Endodermal cell (in vitro differentiated cells): ENCODE data around the gene EDARADD. TPM values are rescaled to one million over a fixed set of nuclear protein-coding genes. Genes with fewer than 3 reads are reported as not detected.

Source experiments
- DNase-seq: peaks from one replicate; pipeline ENCODE4 v3.0.0-alpha.2; 2017
- H3K27ac ChIP-seq: 2 replicates; pipeline ENCODE4 v1.5.1; 2013; ENCODE audit warnings: mild to moderate bottlenecking, low read depth, low read length, moderate library complexity
- H3K27me3 ChIP-seq: 2 replicates; pipeline ENCODE4 v1.6.1; 2013; ENCODE audit warnings: mild to moderate bottlenecking, low read length, moderate library complexity; ENCODE audit not compliant: insufficient read depth, control insufficient read depth, poor library complexity, severe bottlenecking
- H3K36me3 ChIP-seq: 2 replicates; pipeline ENCODE4 v1.7.0; 2013; ENCODE audit warnings: mild to moderate bottlenecking, low read length, moderate library complexity; ENCODE audit not compliant: control insufficient read depth, insufficient read depth
- H3K4me1 ChIP-seq: one replicate; pipeline ENCODE4 v1.7.0; 2013; ENCODE audit warnings: low read length; ENCODE audit not compliant: control insufficient read depth, insufficient read depth
- H3K4me3 ChIP-seq: 2 replicates; pipeline ENCODE4 v1.5.1; 2013; ENCODE audit warnings: mild to moderate bottlenecking, low read length, moderate library complexity
- H3K9ac ChIP-seq: 2 replicates; pipeline ENCODE4 v1.6.1; 2013; ENCODE audit warnings: mild to moderate bottlenecking, low read length, moderate library complexity; ENCODE audit not compliant: poor library complexity, severe bottlenecking; ENCODE audit errors: extremely low read depth
- H3K9me3 ChIP-seq: 2 replicates; pipeline ENCODE4 v1.6.1; 2013; ENCODE audit warnings: mild to moderate bottlenecking, low read length, moderate library complexity; ENCODE audit not compliant: control insufficient read depth
- H3K27ac Mint-ChIP-seq: 2 replicates; pipeline ENCODE4 v1.8.0; 2020; ENCODE audit warnings: mixed read lengths
- H3K27me3 Mint-ChIP-seq: 2 replicates; pipeline ENCODE4 v1.8.0; 2021; ENCODE audit warnings: mild to moderate bottlenecking, mixed read lengths; ENCODE audit not compliant: insufficient read depth
- H3K36me3 Mint-ChIP-seq: 2 replicates; pipeline ENCODE4 v1.8.0; 2020; ENCODE audit warnings: low read depth, mixed read lengths
- H3K4me1 Mint-ChIP-seq: 2 replicates; pipeline ENCODE4 v1.8.0; 2020; ENCODE audit warnings: mixed read lengths
- H3K4me3 Mint-ChIP-seq: 2 replicates; pipeline ENCODE4 v1.8.0; 2020; ENCODE audit warnings: mild to moderate bottlenecking, moderate library complexity, mixed read lengths
- H3K9me3 Mint-ChIP-seq: 2 replicates; pipeline ENCODE4 v1.8.0; 2020; ENCODE audit warnings: mild to moderate bottlenecking, mixed read lengths
- WGBS, 2 experiments: methylation state at CpG; one replicate each; pipeline versions ENCODE4 v1.1.5 to v1.1.7; 2013; ENCODE audit warnings: missing lambda C conversion rate in 2 of 2, mixed read lengths in 1 of 2; ENCODE audit not compliant: insufficient coverage in 1 of 2, insufficient read length in 1 of 2; 5-methylcytosine and 5-hydroxymethylcytosine counted together
- total RNA-seq, 2 donors: library from RNA; stranded (reverse); fragmentation: NEBNext Ultra II Directional in 1 of 2; extraction: Animal tissue kit (Norgen Biotek cat#: 25700) in 1 of 2; gene quantifications; 2 replicates in 1 of 2; 3 replicates in 1 of 2; pipeline ENCODE4 v1.2.1, GENCODE V29; 2021
- TF ChIP-seq, protein P1 (sequence below): fragments of 200-600 bp; sonication (generic); conservative IDR thresholded peaks from 2 replicates; pipeline ENCODE4 v1.5.0; 2021; ENCODE audit warnings: antibody characterized with exemption, mild to moderate bottlenecking

EDARADD gene
- total RNA-seq, 2 donors from 2014 or later, result 5.0 to 5.5 TPM

DNA sequence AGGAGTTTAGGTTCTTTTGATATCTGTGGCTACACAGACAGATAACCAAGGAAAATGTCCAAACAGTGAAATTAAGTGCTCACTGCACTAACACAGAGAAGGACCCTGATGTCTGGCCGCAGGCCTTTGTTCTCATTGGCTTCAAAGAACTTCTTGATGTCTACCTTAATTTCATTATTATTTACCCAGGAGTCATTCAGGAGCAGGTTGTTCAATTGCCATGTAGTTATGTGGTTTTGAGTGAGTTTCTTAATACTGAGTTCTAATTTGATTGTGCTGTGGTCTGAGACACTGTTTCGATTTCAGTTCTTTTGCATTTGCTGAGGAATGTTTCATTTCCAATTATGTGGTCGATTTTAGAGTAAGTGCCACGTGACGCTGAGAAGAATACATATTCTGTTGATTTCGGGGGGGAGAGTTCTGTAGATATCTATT lies 114.5 kb downstream of the EDARADD start:
- Histone ChIP-seq H3K4me1 (no peaks in the 10 kb centered on the region), H3K9me3 (no peaks in the 10 kb centered on the region), H3K36me3 (no peaks in the 10 kb centered on the region), H3K27me3 (no peaks in the 10 kb centered on the region), H3K9ac (no peak overlapping the region), H3K4me3 (no peak overlapping the region), H3K27ac (no peak overlapping the region)
- WGBS, 2 experiments, result 95% methylated on average over 4 to 6 of the region's 6 CpGs
- no peaks in the 10 kb centered on the region for H3K36me3 Mint-ChIP-seq
- DNase-seq, result no peak
- H3K27ac Mint-ChIP-seq, result no peak overlapping the region
- peaks cover 11% of the 10 kb centered on the region for H3K4me1 Mint-ChIP-seq
- no peak overlapping the region for H3K4me3 Mint-ChIP-seq
- H3K9me3 Mint-ChIP-seq, result no peaks in the 10 kb centered on the region
- TF ChIP-seq, protein P1, sequence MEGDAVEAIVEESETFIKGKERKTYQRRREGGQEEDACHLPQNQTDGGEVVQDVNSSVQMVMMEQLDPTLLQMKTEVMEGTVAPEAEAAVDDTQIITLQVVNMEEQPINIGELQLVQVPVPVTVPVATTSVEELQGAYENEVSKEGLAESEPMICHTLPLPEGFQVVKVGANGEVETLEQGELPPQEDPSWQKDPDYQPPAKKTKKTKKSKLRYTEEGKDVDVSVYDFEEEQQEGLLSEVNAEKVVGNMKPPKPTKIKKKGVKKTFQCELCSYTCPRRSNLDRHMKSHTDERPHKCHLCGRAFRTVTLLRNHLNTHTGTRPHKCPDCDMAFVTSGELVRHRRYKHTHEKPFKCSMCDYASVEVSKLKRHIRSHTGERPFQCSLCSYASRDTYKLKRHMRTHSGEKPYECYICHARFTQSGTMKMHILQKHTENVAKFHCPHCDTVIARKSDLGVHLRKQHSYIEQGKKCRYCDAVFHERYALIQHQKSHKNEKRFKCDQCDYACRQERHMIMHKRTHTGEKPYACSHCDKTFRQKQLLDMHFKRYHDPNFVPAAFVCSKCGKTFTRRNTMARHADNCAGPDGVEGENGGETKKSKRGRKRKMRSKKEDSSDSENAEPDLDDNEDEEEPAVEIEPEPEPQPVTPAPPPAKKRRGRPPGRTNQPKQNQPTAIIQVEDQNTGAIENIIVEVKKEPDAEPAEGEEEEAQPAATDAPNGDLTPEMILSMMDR, result no peak
- H3K27me3 Mint-ChIP-seq, result no peaks in the 10 kb centered on the region

DNA sequence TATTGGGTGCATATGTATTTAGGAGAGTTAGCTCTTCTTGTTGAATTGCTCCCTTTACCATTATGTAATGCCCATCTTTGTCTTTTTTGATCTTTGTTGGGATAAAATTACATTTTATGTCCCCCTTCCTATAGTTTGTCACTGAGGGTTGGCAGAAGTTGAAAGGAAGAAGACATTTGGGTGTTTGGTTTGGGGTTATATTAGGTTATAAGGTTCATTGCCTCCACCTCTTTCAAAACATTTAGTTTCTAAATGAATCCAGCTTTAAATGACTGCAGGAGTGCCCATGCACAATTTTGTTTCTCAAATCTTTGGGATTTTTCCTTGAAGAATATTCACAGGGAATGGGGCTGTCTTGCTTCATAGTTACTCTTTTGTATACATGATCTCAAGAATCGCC lies 115.1 kb downstream of the EDARADD start:
- Mint-ChIP-seq H3K27me3 (no peaks in the 10 kb centered on the region), H3K9me3 (no peaks in the 10 kb centered on the region)

DNA sequence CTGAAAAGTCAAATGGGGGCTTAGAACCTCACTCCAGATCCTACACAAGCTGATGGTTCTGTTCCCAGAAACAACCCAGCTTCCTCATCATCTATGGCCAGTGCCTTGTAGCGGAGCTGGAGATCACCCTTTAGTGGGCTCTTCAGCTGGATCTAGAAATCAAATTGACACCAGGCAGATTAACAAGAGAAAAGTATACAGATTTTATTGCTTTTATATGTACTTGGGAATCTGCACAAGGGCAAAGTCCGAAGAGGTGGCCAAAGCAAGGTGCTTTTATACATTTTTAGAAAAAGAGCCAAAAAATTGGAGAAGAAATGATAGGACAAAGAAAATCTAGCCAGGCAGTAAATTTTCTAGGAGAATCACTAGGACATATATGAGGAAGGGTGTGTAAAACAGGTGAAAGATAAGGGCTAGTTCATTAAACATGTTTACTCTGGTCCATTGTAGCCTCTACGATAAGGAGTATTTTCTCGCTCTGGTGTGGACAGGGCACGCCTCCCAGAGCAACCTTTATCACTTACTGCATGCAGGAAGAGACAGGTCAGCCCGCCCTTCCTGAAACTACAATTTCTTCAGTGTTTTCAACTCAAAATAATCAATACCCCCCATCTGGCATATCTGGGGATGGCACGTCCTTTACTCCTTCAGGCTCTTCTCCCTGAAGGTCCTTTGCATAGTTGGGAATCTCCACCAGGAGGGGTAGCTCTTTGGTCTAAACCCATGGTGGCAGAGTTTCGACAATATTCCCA lies 115.7 kb downstream of the EDARADD start:
- H3K4me3 Mint-ChIP-seq, result no peak overlapping the region
- TF ChIP-seq, protein P1, result peak; percentile 61
- 92 to 97% methylated on average over 5 to 8 of the region's 8 CpGs for WGBS, 2 experiments
- no peak for DNase-seq
- no peak overlapping the region for H3K27ac Mint-ChIP-seq
- H3K4me3 ChIP-seq, result no peak overlapping the region
- H3K9me3 Mint-ChIP-seq, result no peaks in the 10 kb centered on the region
- no peaks in the 10 kb centered on the region for H3K27me3 Mint-ChIP-seq
- no peaks in the 10 kb centered on the region for H3K36me3 Mint-ChIP-seq
- H3K27me3 ChIP-seq, result no peaks in the 10 kb centered on the region
- H3K9me3 ChIP-seq, result no peaks in the 10 kb centered on the region
- H3K27ac ChIP-seq, result no peak overlapping the region
- peaks cover 4% of the 10 kb centered on the region for H3K4me1 Mint-ChIP-seq
- H3K9ac ChIP-seq, result no peak overlapping the region
- no peaks in the 10 kb centered on the region for H3K36me3 ChIP-seq
- no peaks in the 10 kb centered on the region for H3K4me1 ChIP-seq

More for the DNA sequence above, 115.1 kb downstream of the EDARADD start:
- no peak for DNase-seq
- H3K4me1 Mint-ChIP-seq, result peaks cover 10% of the 10 kb centered on the region
- Histone ChIP-seq H3K9ac (no peak overlapping the region), H3K9me3 (no peaks in the 10 kb centered on the region), H3K36me3 (no peaks in the 10 kb centered on the region), H3K4me1 (no peaks in the 10 kb centered on the region), H3K27me3 (no peaks in the 10 kb centered on the region), H3K27ac (no peak overlapping the region), H3K4me3 (no peak overlapping the region)
- 94% methylated on average over 1 of the region's 1 CpG; no CpG with 5 or more reads in 1 of the 2 experiments for WGBS, 2 experiments
- H3K27ac Mint-ChIP-seq, result no peak overlapping the region
- TF ChIP-seq, protein P1, result no peak
- H3K4me3 Mint-ChIP-seq, result no peak overlapping the region
- H3K36me3 Mint-ChIP-seq, result no peaks in the 10 kb centered on the region
